GM19467 (cell line): ENCODE data around the gene PCIF1.
"Not testable (repeated sequence)": the region's sequence is repeated elsewhere in the genome, so short reads cannot be mapped to it uniquely, and the experiment has no call there.

ENCODE experiments used
- ATAC-seq: cut with Tn5 transposase; IDR thresholded peaks from one replicate; pipeline ENCODE4 v1.9.1; 2021; ENCODE audit warnings: mild to moderate bottlenecking, moderate library complexity; ENCODE audit not compliant: unreplicated experiment

The PCIF1 gene

DNA sequence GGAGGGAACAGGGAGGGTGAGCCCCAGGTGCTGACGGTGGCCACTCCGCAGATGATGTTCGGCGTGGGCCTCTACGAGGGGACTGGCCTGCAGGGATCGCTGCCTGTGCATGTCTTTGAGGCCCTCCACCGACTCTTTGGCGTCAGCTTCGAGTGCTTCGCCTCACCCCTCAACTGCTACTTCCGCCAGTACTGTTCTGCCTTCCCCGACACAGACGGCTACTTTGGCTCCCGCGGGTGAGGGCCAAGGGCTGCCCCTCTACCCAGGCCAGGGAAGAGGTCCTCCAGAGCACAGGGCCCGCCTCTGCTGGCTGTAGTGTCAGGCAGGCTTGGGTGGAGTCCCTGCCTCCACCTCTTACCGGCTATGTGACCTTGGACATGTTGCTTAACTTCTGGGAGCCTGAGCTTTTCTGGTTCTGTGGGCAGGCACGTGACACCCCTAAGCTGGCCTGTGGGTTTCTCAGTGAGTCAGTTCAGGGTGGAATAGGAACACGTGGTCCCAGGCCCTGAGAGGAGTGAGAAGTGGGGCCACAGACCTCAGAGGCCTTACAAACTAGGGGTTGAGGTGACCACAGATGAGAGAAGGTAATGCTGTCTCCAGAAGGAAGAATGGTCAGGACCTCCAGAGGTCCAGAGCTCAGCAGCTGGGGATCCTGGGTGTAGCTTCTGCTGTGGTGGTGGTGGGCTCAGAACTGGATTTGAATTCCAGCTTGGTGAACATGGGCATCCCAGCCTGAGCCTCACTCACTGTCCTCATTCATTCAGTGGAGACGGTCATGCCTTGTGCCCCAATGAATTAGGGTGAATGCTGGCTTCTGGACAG, 11.9 kb downstream of the PCIF1 start:
- ATAC-seq, result no peak

DNA sequence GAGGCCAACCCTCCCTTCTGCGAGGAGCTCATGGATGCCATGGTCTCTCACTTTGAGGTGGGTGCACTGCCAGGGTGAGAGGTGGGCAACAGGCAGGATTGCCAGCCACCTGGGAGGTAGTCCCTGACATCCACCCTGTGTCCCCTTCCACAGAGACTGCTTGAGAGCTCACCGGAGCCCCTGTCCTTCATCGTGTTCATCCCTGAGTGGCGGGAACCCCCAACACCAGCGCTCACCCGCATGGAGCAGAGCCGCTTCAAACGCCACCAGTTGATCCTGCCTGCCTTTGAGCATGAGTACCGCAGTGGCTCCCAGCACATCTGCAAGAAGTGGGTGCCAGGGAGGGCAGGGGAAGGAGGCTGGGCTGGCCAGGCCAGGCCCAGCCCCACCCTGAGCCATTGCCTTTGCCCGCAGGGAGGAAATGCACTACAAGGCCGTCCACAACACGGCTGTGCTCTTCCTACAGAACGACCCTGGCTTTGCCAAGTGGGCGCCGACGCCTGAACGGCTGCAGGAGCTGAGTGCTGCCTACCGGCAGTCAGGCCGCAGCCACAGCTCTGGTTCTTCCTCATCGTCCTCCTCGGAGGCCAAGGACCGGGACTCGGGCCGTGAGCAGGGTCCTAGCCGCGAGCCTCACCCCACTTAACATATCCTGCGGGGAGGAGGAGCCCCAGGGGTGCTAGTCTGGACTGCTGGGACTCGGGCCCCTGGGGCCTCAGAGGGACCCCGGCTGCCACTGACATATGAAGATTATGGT, 12.8 kb downstream of the PCIF1 start:
- no peak for ATAC-seq

DNA sequence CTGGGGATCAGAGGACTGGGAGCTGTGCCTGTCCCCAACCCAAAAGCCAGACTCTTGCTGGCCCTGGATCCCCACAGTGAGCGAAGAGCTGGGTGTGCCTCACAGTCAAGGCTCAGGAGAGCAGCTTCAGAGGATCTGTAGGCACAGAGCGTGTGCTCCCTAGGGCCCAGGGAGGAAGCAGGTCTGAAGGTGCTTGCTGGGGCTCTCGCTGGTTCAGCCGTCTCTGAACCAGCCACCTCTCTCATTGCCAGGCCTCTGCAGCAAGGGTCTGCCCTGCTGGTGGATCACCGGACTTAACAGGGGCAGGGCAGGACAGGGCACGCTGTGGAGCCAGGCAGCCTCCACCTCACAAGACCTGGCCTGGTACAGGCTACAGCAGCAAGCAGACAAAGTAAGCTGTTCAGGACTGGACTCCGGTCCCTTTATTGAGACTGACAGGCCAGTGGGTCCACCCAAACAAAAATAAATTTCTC, 13.8 kb downstream of the PCIF1 start:
- no peak for ATAC-seq

DNA sequence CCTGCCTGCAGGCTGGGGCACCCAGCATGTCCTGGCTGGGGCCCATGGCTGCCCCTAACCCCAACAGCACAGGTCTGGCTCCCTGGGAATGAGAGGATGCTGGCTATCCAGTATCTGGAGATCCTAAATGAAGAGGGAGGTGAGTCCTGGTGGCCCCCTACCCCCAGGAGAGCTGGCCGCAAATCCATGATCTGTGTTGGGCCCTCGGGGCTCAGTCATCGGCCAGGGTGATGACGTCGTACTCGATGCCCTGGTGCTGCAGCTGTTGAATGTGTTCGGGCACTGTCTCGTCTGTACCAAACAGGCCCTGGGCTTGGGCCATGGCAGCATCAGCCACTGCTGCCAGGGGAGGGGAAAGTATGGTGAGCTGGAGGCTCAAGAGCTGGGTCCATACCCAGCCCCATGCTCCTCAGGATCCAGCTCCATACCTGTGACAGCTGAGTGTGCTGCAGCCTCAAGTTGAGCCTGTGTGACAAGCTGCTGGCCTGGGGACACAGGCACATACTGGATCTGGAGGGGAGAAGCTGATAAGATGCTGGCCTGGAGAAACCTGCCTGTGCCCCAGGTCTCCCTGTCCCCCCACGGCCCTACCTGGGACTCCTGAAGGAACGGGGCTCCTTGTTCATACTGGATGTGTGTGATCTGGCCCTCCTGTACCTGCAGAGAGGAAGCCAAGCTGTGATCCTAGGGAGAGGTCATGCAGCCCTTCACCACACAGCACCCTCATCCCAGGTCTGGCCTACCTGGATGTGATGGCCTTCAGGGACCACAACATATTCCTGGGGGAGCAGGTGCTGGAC, 14.5 kb downstream of the PCIF1 start:
- no peak for ATAC-seq

DNA sequence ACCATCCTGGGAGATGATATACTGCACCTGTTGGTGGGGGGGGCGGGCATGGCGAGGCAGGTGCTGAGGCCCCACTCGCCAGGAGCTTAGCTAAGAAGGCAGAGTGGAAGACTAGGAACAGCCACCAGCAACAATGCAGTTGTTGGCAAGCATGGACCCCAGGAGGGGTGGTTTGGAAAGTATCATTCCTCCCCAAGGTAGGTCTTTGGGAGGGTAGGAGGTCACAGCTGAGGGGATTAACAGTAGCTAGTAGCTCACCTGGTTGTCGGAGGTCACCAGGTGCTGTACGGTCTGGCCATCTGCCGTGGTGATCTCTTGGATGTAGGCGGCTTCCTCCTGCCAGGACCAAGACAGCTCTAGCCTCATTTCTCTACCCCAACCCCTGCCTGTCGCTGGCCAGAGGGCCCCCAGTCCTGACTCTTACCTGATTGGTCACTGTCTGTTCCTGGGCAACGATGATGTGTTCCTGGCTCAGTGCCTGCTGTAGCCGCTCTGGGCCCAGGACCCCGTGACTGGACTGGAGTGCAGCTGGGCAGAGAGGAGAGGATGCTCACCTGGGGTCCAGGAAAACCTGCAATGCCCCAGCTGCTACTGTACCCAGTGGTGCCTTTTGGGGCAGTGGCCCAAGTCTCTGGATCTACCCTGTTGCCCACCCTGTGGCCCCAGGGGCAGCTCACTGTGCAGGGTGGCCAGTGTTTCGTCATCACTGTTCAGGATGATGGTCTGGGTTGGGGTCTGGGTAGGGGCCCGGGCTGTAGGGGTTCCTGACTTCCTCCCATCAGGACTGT, 15.3 kb downstream of the PCIF1 start:
- no peak for ATAC-seq

DNA sequence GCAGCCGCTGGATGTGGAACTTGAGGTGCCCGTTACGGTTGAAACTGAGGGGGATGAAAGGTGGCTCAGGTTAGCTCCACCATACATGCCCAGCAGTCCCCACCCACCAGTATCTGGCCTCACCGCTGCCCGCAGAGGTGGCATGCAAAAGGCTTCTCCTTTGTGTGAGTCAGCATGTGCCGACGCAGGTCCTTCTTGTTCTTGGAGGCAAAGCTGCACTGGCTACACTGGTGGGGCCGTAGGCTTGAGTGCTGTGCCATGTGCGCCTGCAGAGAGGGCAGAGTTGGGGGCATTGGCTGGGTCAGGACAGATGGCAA, 15.8 kb downstream of the PCIF1 start:
- ATAC-seq, result no peak

DNA sequence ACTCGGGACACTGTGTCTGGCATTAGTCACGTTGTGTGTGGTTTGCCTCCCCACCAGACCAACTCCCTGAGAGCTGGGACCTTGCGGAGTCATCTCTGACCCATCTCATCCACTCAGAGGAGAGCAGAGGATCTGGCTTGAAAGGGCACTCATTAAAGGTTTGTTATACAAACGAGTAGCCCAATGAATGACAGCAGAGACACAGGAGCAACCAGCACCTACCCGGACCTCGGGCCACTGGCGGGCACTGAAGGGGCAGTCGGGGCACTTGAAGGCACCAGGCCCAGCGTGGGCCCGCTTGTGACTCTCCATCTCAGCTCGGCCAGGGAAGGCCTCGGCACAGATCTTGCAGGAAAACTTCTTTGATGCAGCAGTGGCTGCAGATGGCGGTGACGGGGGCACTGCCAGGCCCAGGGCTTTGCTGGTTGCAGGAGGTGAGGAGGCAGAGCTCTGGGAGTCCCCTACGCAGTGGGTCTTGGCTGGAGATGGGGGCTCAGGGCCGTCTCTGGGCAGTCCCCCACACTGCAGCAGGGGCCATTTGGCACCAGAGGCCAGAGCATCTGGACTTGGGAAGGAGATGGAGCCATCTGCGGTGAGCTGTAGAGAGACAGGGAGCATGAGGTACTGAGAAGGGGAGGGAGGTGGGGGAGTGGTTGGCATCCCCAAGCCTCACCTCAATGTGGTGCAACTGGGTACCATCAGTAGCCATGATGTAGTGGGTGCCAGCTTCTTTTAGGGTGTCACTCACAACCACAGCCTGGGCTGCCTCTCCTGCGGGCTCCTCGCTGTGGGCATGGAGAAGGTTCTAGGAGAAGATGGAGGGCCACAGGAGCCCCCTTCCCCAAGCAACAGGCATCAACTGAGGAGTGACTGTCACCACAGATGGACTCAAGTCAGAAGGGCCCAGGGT, 17.7 kb downstream of the PCIF1 start:
- no peak for ATAC-seq

DNA sequence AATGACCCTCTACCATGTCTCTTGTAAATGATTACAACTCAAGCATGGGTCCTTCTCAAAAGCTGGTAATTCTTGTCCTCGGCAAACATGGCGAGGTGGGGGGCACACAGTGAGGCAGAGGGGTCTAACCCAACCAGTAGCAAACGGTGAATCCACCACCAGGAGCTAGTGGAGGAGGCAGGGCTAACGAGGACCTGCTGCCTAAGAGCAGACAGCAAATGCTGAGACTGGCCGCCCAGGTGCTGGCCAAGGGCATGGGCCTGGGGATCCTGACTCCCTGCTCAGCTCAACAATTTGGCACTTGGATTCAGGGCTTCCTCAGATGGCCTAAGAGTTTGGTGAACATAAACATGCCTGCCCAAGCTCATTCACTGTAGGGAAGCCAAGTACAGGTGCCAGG, 18.4 kb downstream of the PCIF1 start:
- ATAC-seq, result no peak

DNA sequence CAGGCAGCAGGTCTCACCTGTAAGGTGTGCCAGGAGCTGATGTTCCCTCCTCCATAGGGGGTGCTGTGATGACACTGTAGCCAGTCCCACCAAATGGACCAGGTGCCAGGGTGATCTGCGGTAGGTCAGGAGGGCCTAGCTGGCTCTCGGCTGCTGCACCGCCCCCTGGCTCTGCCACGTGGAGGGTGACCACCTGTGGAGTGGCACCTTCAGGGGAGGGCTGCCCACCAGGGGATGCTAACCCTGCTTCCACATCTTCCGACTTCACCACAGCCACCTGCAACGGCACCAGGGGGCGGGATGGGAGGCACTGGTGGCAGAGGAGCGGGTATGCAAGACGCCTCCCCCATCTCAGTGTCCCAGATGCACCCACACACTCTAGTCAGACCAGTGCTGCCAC, 19.2 kb downstream of the PCIF1 start:
- ATAC-seq, result no peak

DNA sequence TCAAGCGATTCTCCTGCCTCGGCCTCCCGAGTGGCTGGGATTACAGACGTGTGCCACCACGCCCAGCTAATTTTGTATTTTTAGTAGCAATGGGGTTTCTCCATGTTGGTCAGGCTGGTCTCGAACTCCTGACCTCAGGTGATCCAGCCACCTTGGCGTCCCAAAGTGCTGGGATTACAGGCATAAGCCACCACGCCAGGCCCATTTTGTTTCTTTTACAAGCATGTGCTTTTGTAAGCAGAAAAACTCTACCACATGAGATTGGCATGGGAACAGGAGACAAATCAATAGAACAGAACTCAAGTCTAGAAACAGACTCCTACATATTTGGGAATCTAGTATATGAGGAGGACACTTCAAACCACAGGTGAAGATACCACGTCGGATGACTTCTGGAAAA, 21.8 kb downstream of the PCIF1 start:
- not testable (repeated sequence) for ATAC-seq

DNA sequence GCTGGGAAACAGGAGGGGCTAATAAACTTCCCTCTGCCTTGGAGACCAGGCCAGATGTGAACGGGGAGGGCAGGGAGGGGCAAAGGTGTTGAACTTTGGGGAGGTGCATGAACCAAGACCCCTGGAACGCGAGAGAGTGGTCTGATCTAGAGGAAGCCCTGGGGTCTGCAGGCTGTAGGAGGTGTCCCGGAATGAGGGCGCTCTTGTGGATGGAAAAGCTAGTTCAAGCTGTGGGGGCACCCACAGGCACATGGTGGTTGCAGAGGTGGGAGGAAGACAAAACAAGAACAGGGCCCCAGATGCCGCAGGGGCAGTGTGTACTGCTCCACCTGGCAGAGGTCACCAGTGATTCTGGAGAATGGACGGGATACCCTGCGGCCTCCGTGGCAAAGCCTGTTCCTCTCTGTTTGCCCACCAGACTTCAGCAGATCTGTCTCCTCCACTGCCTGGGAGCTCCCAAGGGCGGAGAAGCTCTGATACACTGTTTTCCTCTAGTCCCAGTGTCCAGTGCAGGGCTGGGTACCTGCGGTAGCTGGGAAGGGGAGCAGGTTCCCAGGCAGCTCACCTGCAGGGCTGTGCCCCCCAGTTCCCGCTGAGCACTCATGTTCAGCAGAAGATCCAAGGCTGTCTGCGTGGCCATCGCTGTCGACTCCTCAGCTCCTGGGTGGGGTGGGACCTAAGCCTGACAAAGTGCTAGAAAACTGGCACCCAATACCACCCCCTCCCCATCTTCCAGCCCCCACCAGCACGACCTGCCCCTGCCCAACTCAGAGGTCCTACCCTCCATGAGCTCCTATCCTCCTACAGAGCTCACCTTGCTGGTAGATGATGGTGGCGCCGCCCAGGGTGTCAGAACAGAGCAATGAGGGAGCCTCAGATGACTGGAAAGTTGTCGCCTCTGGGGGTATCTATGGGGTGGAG, 22.8 kb downstream of the PCIF1 start:
- ATAC-seq, result no peak

DNA sequence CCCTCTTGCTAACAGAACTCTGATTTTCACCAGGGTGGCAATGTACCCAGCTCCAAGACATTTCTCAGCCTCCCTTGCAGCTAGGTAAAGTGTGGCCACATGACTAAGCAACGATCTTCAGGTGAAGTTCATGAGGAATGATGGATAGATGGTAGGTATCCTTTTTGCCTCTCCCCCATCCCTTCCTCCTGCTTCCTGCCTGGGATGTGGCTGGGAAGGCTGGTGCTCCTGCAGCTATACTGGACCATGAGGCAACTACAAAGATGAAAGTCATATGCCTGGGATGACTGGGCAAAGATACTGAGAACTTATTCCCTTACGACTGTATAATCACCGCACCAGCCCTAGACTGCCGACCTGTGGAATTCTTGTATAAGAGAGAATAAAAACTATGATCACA, 24.1 kb downstream of the PCIF1 start:
- no peak for ATAC-seq

DNA sequence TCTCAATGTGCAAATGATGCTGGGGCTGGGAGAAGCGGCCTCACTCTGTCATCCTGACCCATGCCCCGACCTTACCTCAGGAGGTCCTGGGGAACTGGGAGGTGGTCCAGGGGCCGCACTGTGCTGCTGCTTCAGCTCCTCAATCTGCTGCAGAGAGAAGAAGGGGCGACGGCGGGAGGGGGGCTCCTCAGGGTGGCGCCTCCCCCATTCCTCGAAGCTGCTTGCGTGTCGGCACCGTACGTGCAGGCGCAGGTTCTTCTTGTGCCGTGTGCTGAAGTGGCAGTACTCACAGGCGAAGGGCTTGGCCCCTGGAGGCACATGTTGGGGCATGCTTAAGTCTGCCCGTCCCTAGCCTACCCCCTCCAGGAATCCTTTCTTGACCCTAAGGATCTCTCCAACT, 24.6 kb downstream of the PCIF1 start:
- ATAC-seq, result no peak

DNA sequence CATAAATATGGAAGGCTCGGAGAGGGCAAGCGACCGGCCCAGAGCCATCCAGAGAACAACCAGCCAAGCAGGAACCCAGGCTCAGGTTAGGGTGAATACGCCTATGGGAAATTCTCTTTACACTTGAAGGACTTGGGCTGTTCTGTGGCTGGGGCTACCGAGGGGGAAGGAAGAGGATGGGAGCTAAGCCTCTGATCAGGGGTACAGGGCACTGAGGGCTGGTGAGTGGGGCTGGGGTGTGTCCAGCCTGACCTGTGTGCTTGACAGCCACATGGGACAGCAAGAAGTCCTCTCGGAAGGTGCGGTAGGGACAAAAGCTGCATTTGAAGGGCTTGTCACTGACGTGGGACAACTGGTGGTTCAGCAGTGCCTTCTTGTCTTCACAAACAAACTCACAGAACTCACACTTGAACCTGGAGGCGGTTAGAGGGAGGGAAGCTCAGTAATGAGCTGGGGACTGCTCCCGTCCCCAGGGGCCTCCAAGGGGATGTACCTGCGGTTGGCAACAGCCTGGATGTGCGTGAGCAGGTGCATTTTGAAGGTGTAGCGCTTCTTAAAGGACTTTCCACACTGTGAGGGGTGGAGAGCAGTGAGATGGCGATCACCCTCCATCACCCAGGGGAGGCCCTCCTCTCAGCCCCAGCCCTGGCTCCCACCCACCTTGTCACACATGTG, 25.6 kb downstream of the PCIF1 start:
- no peak for ATAC-seq

DNA sequence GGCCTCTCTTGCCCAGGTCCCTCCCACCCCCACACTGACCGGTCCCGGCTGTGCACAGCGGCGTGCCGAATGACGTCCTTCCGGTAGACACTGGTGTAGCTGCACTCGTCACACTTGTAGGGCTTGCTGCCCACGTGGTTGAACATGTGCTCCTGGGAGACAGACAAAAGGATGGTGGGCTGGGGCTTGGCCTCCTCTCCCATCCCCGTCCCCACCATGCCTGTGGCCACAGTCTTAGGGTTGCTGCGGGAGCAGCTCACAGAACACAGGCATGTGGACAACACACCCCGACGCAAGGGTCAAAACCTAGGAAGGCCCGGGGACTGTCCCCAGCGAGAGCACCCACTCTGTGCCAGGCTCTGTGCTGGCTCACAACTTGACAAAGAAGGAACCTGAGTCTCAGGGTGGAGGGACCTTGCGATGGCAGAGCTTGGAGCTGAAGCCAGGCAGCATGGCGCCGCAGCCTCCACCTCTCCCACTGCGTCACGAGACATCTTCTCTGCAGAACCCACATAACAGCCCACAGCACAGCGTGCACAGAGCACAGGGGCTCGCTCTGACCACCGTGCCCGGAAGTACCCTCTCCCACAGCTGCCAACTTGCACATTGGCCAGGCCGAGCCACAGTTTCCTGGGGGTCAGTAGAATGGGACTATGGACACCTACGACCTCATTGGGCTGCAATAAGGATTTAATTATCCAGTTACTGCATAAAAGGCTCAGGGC, 27.7 kb downstream of the PCIF1 start:
- ATAC-seq, result no peak

DNA sequence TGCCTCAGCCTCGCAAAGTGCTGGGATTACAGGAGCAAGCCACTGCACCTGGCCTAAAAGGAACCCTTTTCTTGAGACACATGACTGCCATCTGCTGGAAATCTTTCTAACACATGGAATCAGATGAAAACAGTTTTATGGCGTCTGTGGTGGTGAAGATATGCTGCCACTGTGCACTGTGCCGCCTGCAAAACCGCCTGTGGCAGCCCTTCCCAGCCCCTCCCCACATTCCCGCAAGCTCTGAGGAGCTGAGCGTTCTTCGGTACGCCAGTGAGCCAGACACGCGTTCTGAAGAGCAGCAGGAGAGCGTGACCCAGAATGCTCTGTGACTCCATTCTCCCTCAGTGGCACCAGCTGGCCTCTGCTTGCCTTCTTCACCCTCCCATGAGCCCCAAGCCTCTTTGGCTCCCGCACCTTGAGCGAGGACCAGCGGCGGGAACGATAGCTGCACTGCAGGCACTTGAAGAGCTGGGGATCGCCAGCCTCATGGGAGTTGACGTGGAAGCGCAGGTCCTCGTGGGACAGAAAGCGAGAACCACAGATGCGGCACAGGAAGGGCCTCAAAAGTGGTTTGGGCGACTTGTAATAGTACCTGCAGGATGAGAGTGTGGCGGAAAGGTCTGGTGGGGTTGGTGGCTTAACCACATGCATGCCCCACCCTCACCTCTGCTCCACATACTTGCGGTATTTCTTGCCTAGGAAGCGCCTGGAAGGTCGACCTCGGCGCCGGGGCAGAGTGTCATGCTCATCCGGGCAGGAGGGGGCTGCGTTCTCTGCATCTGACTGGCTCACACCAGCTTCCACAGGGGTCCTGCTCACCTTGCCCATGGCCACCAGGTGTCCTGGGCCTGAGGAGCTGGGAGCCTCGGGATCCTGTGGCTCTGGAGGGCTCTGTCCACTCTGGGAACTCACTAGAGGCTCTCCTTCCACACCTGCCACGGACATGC, 28.8 kb downstream of the PCIF1 start:
- no peak for ATAC-seq
